MM.1S (cell line): Measurements from ENCODE around the gene TBATA.

Experiments used
- DNase-seq: peaks from one replicate; pipeline ENCODE4 v3.0.0-alpha.2; 2015
- H2AFZ ChIP-seq: fragments of 300-600 bp; sonication (generic); 2 replicates; pipeline ENCODE4 v1.6.0; 2016; ENCODE audit warnings: antibody characterized with exemption, low read length
- H3F3A ChIP-seq: fragments of 300-600 bp; sonication (generic); 2 replicates; pipeline ENCODE4 v1.6.1; 2016; ENCODE audit warnings: mild to moderate bottlenecking, antibody characterized with exemption, low read length, moderate library complexity, mixed read lengths; ENCODE audit not compliant: insufficient read depth
- H3K27ac ChIP-seq: fragments of 300-600 bp; sonication (generic); 2 replicates; pipeline ENCODE4 v1.5.1; 2016; ENCODE audit warnings: mild to moderate bottlenecking, low read length
- H3K27me3 ChIP-seq: fragments of 300-600 bp; sonication (generic); replicated peaks from 2 replicates; pipeline ENCODE4 v1.6.0; 2016; ENCODE audit warnings: low read length; ENCODE audit not compliant: insufficient read depth
- H3K36me3 ChIP-seq: fragments of 300-600 bp; sonication (generic); replicated peaks from 2 replicates; pipeline ENCODE4 v1.6.1; 2016; ENCODE audit warnings: mild to moderate bottlenecking, low read length, mixed read lengths; ENCODE audit not compliant: insufficient read depth
- H3K4me1 ChIP-seq: fragments of 300-600 bp; sonication (generic); 2 replicates; pipeline ENCODE4 v1.6.1; 2016; ENCODE audit warnings: low read length, mixed read lengths
- H3K4me2 ChIP-seq: fragments of 300-600 bp; sonication (generic); 2 replicates; pipeline ENCODE4 v1.6.0; 2016; ENCODE audit warnings: low read depth, low read length
- H3K4me3 ChIP-seq: fragments of 300-600 bp; sonication (generic); 2 replicates; pipeline ENCODE4 v1.5.1; 2016; ENCODE audit warnings: low read length, mixed read lengths
- H3K79me2 ChIP-seq: fragments of 300-600 bp; sonication (generic); 2 replicates; pipeline ENCODE4 v1.6.1; 2016; ENCODE audit warnings: mixed run types, low read length, mixed read lengths
- H3K9ac ChIP-seq: fragments of 300-600 bp; sonication (generic); 2 replicates; pipeline ENCODE4 v1.6.1; 2016; ENCODE audit warnings: low read length, mixed read lengths
- H3K9me2 ChIP-seq: fragments of 300-600 bp; sonication (generic); replicated peaks from 2 replicates; pipeline ENCODE4 v1.6.1; 2016; ENCODE audit warnings: mild to moderate bottlenecking, low read length, mixed read lengths; ENCODE audit not compliant: insufficient read depth
- H3K9me3 ChIP-seq: fragments of 300-600 bp; sonication (generic); replicated peaks from 2 replicates; pipeline ENCODE4 v1.6.1; 2016; ENCODE audit warnings: mild to moderate bottlenecking, low read length, mixed read lengths; ENCODE audit not compliant: insufficient read depth
- H4K20me1 ChIP-seq: fragments of 300-600 bp; sonication (generic); 2 replicates; pipeline ENCODE4 v1.6.1; 2016; ENCODE audit warnings: mild to moderate bottlenecking, low read length, moderate library complexity, mixed read lengths; ENCODE audit not compliant: insufficient read depth
- CTCF ChIP-seq: fragments of 300-600 bp; sonication (generic); IDR thresholded peaks from 2 replicates; pipeline ENCODE4 v1.5.1; 2016; ENCODE audit warnings: antibody characterized with exemption, low read length, mixed read lengths
- EZH2 ChIP-seq: fragments of 300-600 bp; sonication (generic); optimal IDR thresholded peaks from 2 replicates; pipeline ENCODE3; 2017; ENCODE audit warnings: low read depth, mild to moderate bottlenecking, antibody characterized with exemption, low read length, mixed read lengths
- EZH2phosphoT487 ChIP-seq: fragments of 300-600 bp; sonication (generic); IDR thresholded peaks from 2 replicates; pipeline ENCODE4 v1.6.1; 2018; ENCODE audit warnings: antibody characterized with exemption, low read length

Gene TBATA

DNA sequence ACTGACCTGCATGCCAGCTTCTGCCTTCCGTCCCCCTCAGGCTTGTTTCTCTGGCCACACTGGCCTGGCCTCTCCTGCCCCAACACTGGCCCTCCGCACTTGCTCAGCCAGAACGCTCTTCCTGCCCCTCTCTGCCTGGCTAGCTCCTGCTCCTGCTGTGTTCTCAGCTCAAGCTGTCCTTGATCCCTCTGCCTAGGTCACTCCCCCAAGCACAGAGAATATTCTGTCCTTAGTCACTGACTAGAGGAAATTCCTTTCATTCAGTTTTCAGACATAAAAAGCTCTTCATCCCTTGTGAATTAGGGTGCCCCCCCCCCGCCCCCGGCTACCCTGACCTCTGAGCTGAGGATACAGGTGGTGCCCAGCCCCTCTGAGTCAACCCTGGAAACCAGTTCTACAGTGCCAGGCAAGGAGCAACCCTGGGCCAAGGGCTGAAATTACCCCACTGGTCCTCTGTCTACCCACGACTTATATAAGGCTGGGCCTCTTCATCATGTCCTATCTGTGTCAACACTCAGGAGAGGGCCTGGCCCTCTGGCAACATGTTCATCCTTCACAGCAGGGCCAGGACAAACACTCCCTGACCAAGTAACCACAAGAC is 23.9 kb upstream of the TBATA start:
- no peaks in the 10 kb centered on the region for H4K20me1 ChIP-seq
- H3K4me2 ChIP-seq = no peak overlapping the region
- TF ChIP-seq EZH2phosphoT487 (no peak), EZH2 (no peak), CTCF (no peak)
- H3K9ac ChIP-seq = no peak overlapping the region
- H3K9me3 ChIP-seq = no peaks in the 10 kb centered on the region
- no peaks in the 10 kb centered on the region for H3F3A ChIP-seq
- DNase-seq = no peak
- no peaks in the 10 kb centered on the region for H3K9me2 ChIP-seq
- H3K36me3 ChIP-seq = no peaks in the 10 kb centered on the region
- H3K27me3 ChIP-seq = no peaks in the 10 kb centered on the region
- H3K4me1 ChIP-seq = no peaks in the 10 kb centered on the region
- no peak overlapping the region for H3K27ac ChIP-seq
- H3K4me3 ChIP-seq = no peak overlapping the region
- H2AFZ ChIP-seq = no peak overlapping the region
- no peaks in the 10 kb centered on the region for H3K79me2 ChIP-seq

DNA sequence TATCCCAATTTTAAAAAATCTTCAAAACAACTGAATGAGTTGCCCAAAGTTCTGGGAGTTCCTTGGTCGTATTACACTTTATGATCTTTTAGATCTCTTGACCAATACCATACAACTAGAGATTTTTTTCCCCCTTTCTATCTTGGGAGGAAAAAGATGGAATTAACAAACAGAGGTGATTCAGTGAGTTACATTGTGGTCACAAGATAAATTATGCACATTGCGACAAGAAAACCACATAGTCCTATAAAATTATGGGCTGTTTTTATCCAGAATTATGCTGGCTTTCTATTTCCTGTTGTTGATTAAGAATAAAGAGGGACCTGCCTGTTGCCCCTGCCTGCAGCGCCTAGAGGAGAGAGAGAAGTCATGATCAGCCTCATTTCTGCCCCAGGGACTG is 22.4 kb upstream of the TBATA start:
- Histone ChIP-seq H3K4me1 (no peaks in the 10 kb centered on the region), H3K4me3 (no peak overlapping the region), H2AFZ (no peak overlapping the region), H3K36me3 (no peaks in the 10 kb centered on the region), H3F3A (no peaks in the 10 kb centered on the region), H3K79me2 (no peaks in the 10 kb centered on the region), H3K27ac (no peak overlapping the region), H3K9me3 (no peaks in the 10 kb centered on the region), H4K20me1 (no peaks in the 10 kb centered on the region), H3K9ac (no peak overlapping the region), H3K4me2 (no peak overlapping the region), H3K27me3 (no peaks in the 10 kb centered on the region), H3K9me2 (no peaks in the 10 kb centered on the region)
- no peak for DNase-seq
- TF ChIP-seq EZH2phosphoT487 (no peak), EZH2 (no peak), CTCF (no peak)

DNA sequence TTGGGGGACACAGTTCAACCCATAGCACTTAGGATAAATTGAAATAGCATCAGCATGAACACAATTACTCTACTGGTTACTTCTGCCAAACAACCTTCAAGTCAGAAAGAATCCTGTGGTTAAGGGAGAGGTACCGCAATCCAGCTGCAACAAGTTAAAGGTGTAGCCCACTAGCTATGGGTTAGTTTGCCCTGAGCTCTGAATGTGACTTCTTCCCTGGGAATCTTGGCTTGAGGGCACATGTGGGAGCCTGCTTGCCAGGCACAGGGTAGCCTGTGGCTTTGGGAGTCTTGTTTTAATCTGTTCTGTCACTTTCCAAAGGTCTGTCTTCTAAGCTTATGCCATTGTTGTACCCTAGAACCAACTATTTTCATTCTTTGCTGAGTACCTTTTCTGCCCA is 21.7 kb upstream of the TBATA start:
- H3K4me1 ChIP-seq = no peaks in the 10 kb centered on the region
- no peaks in the 10 kb centered on the region for H3F3A ChIP-seq
- H3K79me2 ChIP-seq = no peaks in the 10 kb centered on the region
- H3K9ac ChIP-seq = no peak overlapping the region
- no peaks in the 10 kb centered on the region for H3K36me3 ChIP-seq
- H3K4me2 ChIP-seq = no peak overlapping the region
- no peaks in the 10 kb centered on the region for H3K9me3 ChIP-seq
- H4K20me1 ChIP-seq = no peaks in the 10 kb centered on the region
- H3K27me3 ChIP-seq = no peaks in the 10 kb centered on the region
- no peak for DNase-seq
- H2AFZ ChIP-seq = no peak overlapping the region
- no peak for TF ChIP-seq EZH2
- TF ChIP-seq EZH2phosphoT487 = no peak
- no peak for TF ChIP-seq CTCF
- H3K9me2 ChIP-seq = no peaks in the 10 kb centered on the region
- H3K4me3 ChIP-seq = no peak overlapping the region
- no peak overlapping the region for H3K27ac ChIP-seq
